GM13977 (cell line): Measurements from ENCODE around the gene RPL38.

Source experiments
- DNase-seq: peaks from one replicate; pipeline ENCODE4 v3.0.0; 2012; ENCODE audit warnings: low spot score
- in situ Hi-C: fragments of 300-500 bp; cut with MboI; formaldehyde crosslinking; loops from one replicate; pipeline ENCODE4 v1.12.0; 2022; ENCODE audit warnings: low sequenced_read_pairs, low pct_unique_long_range_greater_than_20kb, mixed read lengths, inconsistent platforms; ENCODE audit not compliant: unreplicated experiment
- TF ChIP-seq, protein P1 (sequence below): IDR thresholded peaks from 2 replicates; pipeline ENCODE4 v1.5.1; 2012; ENCODE audit warnings: mild to moderate bottlenecking, control low read depth; ENCODE audit not compliant: insufficient read depth; ENCODE audit errors: extremely low read depth, missing control alignments

Gene RPL38

DNA sequence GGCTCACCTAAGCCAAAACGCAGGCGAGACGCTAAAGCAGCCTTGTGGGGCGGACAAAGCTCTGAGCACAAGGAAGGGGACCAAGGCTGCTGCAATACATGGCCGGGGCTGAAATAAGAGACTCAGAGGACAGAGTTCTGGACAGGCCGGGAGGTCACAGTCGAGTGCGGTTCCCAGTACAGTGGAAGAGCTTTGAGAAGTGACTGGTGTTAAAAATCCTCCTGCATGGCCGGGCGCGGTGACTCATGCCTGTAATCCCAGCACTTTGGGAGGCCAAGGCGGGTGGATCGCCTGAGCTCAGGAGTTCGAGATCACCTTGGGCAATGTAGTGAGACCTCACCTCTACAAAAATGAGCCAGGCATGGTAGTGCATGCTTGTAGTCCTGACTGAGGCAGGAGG, 20.4 kb downstream of the RPL38 start:
- TF ChIP-seq, protein P1, sequence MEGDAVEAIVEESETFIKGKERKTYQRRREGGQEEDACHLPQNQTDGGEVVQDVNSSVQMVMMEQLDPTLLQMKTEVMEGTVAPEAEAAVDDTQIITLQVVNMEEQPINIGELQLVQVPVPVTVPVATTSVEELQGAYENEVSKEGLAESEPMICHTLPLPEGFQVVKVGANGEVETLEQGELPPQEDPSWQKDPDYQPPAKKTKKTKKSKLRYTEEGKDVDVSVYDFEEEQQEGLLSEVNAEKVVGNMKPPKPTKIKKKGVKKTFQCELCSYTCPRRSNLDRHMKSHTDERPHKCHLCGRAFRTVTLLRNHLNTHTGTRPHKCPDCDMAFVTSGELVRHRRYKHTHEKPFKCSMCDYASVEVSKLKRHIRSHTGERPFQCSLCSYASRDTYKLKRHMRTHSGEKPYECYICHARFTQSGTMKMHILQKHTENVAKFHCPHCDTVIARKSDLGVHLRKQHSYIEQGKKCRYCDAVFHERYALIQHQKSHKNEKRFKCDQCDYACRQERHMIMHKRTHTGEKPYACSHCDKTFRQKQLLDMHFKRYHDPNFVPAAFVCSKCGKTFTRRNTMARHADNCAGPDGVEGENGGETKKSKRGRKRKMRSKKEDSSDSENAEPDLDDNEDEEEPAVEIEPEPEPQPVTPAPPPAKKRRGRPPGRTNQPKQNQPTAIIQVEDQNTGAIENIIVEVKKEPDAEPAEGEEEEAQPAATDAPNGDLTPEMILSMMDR: no peak
- in situ Hi-C loops: no loop called here

DNA sequence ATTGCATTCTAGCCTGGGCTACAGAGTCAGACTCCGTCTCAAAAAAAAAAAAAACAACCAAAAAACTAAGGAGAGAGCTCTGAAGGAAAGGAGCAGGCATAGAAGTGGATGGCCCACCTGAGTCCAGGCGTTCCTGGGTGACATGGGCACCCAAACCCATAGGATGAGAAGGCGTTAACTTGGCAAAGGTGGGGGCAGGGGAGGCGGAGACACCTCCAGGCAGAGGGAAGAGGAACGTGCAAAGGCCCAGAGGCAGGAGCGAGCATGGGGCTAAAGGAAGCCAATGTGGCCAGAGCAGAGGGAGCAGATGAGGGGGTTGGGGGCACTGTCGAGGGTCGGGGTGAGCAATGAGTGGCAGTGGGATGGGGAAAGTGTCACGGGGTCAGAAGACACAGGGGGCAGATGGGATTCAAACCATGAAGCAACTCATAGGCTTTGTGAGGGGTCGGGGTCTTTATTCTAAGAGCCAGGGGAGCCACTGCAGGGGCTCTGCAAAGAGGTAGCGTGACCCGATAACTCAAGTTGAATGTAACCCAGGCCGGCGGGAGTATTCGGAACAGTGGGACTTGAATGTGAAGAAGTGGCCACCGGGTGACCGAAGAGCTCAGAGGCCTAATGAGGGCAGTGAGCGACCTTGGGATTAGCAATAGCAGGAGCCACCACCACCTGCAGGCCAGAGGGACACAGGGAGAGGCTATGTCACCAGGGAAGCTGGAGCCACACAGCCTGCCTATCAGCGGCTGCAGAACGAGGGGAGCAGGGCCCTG, 21.7 kb downstream of the RPL38 start:
- TF ChIP-seq, protein P1: no peak
- DNase-seq: no peak
- in situ Hi-C loops: no loop called here

More for the DNA sequence above, 20.4 kb downstream of the RPL38 start:
- no peak for DNase-seq

DNA sequence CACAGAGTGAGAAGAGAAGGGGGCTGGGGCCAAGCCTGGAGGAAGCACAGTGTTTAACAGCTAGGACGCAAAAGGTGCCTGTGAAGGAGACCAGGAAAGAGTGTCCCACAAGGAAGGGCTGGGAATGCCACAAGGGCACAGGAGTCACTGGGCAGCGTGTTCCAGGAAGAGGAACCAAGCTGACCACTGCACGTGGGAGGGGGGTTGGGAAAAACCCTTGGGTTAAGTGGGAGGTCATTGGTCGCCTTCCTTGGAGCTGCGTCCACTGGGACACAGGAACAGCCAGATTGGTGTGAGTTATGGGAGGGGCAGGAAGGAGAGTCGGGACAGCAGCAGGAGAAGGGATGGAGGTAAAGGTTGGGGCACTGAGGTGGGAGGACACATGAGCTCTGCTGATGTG, 22.8 kb downstream of the RPL38 start:
- in situ Hi-C loops: no loop called here
- TF ChIP-seq, protein P1: no peak
- no peak for DNase-seq

DNA sequence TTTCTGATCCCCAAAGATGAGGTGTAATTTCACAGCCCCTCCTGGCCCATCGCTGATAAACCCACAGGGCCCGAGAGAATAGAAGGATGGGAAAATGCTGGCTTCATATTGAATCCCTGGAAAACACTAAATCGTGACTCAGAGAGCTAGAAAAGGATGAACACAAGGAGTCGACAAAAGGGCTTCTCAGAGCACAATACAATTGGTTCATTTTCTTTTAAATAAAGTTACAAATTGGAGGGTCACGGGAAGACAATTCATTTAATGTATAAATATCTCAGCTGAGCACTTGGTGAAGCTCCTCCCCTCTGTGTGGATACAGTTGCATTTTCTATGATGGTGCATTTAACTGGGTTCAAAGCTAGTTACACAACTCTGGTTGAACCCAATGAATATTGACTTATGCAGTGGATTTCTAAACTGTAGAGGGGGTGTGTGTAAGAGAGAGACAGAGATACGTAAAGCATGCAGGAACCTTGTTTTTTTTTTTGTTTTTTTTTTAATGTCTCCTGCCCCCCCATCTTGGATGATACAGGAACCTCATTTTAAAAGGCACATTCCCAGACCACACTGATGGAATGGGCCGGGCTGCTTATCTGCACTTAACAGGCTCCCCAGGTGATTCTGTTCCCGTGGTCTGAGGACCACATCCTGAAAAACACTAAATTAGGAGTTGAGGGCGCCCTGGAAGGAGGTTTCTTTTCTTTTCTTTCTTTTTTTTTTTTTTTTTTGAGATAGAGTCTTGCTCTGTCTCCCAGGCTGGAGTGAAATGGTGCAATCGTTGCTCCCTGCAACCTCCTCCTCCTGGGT, 24.0 kb downstream of the RPL38 start:
- in situ Hi-C loops: no loop called here
- TF ChIP-seq, protein P1: no peak

DNA sequence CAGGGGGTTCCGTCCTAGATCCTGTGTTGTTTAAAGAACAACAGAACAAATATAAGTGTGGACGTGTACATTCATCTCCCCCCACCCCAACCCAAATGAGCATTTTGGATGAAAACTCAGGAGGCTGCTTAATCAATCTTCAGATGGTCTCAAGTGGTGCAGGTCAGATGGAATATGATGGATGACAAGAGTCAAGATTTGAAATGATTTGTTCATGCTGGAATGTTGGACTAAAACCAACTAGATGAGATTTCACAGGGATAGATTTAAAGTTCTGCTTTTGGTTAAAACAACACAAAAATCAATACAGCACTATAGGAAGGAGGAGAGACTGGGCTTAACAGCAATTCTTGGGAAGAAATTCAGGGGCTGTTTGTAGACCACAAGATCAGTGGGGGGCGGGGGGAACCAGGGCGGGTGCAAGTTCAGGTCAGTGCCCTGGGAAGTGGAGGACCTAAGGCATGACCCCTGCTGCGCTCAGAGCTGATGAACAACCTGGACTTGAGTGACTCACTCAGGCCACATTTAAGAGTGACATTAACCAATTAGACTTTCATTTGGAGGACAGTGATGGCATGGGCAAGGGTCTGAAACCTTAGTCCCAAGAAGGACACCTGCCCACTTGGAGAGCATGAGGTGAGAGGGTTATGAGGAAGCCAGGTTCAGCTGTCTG, 25.0 kb downstream of the RPL38 start:
- DNase-seq: no peak
- TF ChIP-seq, protein P1: no peak
- in situ Hi-C loops: no loop called here

More for the DNA sequence above, 24.0 kb downstream of the RPL38 start:
- no peak for DNase-seq

DNA sequence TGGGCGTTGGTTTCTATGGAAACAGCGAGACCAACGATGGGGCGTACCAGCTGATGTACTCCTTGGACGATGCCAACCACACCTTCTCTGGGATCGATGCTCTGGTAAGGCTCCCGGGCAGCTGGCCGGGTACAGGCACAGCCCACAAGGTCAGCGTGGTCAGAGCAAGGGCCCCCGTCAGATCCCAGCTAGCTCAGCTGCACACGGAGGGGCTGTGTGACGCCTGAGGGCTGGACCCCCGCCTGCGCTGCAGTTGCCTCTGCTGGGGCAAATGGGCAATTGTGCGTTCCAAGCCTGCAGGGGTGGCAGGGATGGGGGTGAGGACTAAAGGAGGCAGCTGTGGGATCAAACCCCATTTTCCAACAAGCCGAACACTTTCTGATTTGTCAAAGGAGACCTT, 27.4 kb downstream of the RPL38 start:
- in situ Hi-C loops: no loop called here
- TF ChIP-seq, protein P1: no peak

More for the DNA sequence above, 27.4 kb downstream of the RPL38 start:
- no peak for DNase-seq
